ENCODE measurements around the gene CACNA1C. TPM values are rescaled to one million over a fixed set of nuclear protein-coding genes. Genes with fewer than 3 reads are reported as not detected.

Gene CACNA1C
- polyA plus RNA-seq, 1 of the 3 experiments (the other 2 are of a cell fraction): 1.5 TPM

DNA sequence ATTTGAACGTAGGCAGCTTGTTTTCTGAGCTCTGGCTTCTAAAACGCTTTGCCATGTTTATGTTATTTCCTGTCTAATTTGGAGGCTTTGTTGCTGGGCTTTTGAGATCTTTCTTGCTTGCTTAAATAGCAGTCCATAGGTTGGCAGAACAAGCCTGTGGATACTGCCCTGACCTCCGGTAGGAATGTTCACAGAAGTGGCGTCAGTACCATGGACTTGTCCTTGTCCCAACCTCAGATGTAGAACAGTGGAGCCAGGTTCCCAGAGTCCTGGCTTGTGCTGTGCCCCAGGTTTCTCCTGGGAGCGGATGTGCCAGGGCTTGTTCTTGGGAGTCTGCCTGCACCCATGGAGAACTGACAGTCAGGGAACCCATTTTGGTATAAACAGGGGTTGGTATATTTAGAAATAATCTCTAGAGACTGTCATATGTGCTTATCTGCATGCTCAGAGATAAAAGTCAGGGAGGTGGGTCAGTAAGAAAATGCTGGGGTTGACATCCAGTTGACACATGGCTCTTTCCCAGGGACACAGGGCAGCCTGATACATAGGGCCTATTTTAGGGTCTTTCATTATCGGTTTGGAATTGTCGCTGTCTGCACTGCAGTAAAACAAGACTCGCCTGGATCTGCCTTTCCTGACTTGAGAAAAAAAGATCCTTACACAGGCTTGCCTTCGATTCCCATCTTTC, 22.9 kb downstream of the CACNA1C start (continued):
- TF ChIP-seq TCF12 (IDR thresholded peaks at IDR 0.05): no peak
- TF ChIP-seq POLR2AphosphoS5 (IDR thresholded peaks at IDR 0.05; ENCODE audit: low read depth, low read length): no peak
- TF ChIP-seq CHD2 (IDR thresholded peaks at IDR 0.05; ENCODE audit: low read length, partially characterized antibody): no peak

DNA sequence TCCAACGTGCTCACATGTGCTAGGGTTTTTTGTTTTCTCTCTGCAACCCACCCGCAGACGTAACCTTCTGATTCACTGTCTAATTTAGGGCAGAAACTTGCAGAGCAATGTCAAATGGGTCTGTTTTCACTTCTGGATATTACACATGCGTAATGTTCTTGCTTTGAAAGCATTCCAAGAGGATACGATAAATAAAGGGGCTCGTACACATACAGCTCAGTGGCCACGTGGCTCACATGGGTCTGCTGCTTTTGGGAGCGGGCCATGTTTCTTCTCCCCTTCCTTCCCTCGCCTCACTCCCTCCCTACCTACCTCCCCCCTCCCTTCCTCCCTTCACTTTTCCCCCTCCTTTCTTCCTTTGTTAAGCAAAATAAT, 23.4 kb downstream of the CACNA1C start:
- no peak for DNase-seq
- H3K79me2 ChIP-seq (ENCODE audit: insufficient read depth): no peaks in the 10 kb centered on the region
- TF ChIP-seq RAD21 (IDR thresholded peaks at IDR 0.05; ENCODE audit: low read length): no peak
- 70% methylated on average over 9 of the region's 9 CpGs for WGBS (ENCODE audit: low lambda C conversion rate)
- no peak overlapping the region for H3K4me3 ChIP-seq (ENCODE audit: low read depth in 2 of 2, low read length in 1 of 2)
- H3K9ac ChIP-seq: no peak overlapping the region
- no peaks in the 10 kb centered on the region for H3K36me3 ChIP-seq (replicated peaks in 1 of 2; ENCODE audit: control insufficient read depth in 1 of 2, insufficient read depth in 2 of 2, low read length in 1 of 2)
- peaks cover 0 to 14% of the 10 kb centered on the region in 2 experiments; a peak in 1 of 4 replicates for H3K4me1 ChIP-seq (ENCODE audit: control insufficient read depth in 1 of 2, insufficient read depth in 2 of 2, low read depth in 1 of 2, low read length in 1 of 2)
- H3K9me3 ChIP-seq: peaks cover 7% of the 10 kb centered on the region; the same call in 1 of the 2 replicates
- H3K27me3 ChIP-seq (ENCODE audit: insufficient read depth): no peaks in the 10 kb centered on the region
- no peaks in the 10 kb centered on the region for H3F3A ChIP-seq (replicated peaks; ENCODE audit: insufficient read depth)
- no peaks in the 10 kb centered on the region for H3K9me2 ChIP-seq
- peak overlapping the region in 1 of 2 experiments; percentile 19; a peak in 2 of 4 replicates for H3K27ac ChIP-seq (ENCODE audit: low read depth in 2 of 2, low read length in 1 of 2)
- no peak overlapping the region for H2AFZ ChIP-seq (ENCODE audit: low read depth)
- CTCF ChIA-PET: no interaction called here
- H3K4me2 ChIP-seq: no peak overlapping the region
- no peaks in the 10 kb centered on the region for H4K20me1 ChIP-seq (ENCODE audit: insufficient read depth)
- POLR2A ChIA-PET: no interaction called here

DNA sequence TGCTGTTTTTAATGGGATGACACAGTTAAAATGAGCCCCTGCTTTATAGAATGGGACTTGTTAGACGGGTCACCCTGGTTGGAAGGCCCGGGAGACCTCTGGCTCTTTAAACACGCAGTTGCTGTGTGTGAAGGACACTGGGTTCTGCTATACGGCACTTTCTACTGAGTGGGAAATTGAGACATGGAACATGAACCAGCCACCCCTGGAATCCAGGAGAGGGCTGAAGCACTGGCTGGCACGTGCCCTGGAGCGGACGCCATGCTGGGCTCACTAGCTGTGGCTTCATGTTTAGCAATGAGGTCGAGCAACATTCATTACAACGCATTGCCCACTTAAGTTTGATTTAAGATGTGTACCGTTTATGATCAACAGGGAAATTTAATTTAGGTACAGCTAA, 23.9 kb downstream of the CACNA1C start:
- Histone ChIP-seq H2AFZ (ENCODE audit: low read depth) (no peak overlapping the region), H3F3A (replicated peaks; ENCODE audit: insufficient read depth) (no peaks in the 10 kb centered on the region), H3K79me2 (ENCODE audit: insufficient read depth) (no peaks in the 10 kb centered on the region), H3K9ac (no peak overlapping the region), H3K4me1 (ENCODE audit: control insufficient read depth in 1 of 2, insufficient read depth in 2 of 2, low read depth in 1 of 2, low read length in 1 of 2) (peaks cover 0 to 14% of the 10 kb centered on the region in 2 experiments; a peak in 1 of 4 replicates), H3K4me2 (no peak overlapping the region), H3K9me3 (peaks cover 1% of the 10 kb centered on the region; the same call in 1 of the 2 replicates), H3K4me3 (ENCODE audit: low read depth in 2 of 2, low read length in 1 of 2) (no peak overlapping the region), H3K27ac (ENCODE audit: low read depth in 2 of 2, low read length in 1 of 2) (no peak overlapping the region; a peak in 1 of 4 replicates), H3K36me3 (replicated peaks in 1 of 2; ENCODE audit: control insufficient read depth in 1 of 2, insufficient read depth in 2 of 2, low read length in 1 of 2) (no peaks in the 10 kb centered on the region), H3K27me3 (ENCODE audit: insufficient read depth) (no peaks in the 10 kb centered on the region), H3K9me2 (no peaks in the 10 kb centered on the region), H4K20me1 (ENCODE audit: insufficient read depth) (no peaks in the 10 kb centered on the region)
- WGBS (ENCODE audit: low lambda C conversion rate): 72% methylated on average over 10 of the region's 10 CpGs
- no peak for TF ChIP-seq FOXM1 (IDR thresholded peaks at IDR 0.05; ENCODE audit: low read depth)
- no peak for TF ChIP-seq FOXJ3 (CRISPR knock-in tag; IDR thresholded peaks at IDR 0.05)
- TF ChIP-seq, protein P1, sequence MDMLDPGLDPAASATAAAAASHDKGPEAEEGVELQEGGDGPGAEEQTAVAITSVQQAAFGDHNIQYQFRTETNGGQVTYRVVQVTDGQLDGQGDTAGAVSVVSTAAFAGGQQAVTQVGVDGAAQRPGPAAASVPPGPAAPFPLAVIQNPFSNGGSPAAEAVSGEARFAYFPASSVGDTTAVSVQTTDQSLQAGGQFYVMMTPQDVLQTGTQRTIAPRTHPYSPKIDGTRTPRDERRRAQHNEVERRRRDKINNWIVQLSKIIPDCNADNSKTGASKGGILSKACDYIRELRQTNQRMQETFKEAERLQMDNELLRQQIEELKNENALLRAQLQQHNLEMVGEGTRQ (IDR thresholded peaks at IDR 0.05; ENCODE audit: borderline replicate concordance, low read depth, low read length): no peak
- TF ChIP-seq, protein P2, sequence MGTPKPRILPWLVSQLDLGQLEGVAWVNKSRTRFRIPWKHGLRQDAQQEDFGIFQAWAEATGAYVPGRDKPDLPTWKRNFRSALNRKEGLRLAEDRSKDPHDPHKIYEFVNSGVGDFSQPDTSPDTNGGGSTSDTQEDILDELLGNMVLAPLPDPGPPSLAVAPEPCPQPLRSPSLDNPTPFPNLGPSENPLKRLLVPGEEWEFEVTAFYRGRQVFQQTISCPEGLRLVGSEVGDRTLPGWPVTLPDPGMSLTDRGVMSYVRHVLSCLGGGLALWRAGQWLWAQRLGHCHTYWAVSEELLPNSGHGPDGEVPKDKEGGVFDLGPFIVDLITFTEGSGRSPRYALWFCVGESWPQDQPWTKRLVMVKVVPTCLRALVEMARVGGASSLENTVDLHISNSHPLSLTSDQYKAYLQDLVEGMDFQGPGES (IDR thresholded peaks at IDR 0.05; ENCODE audit: low read depth, low read length): no peak
- no peak for TF ChIP-seq RFX5 (IDR thresholded peaks at IDR 0.05; ENCODE audit: low read length)
- TF ChIP-seq SMC3 (IDR thresholded peaks at IDR 0.05; ENCODE audit: low read depth, low read length): no peak
- no peak for TF ChIP-seq RCOR1 (IDR thresholded peaks at IDR 0.05; ENCODE audit: low read length)
- no peak for TF ChIP-seq SIN3A (IDR thresholded peaks at IDR 0.05; ENCODE audit: borderline replicate concordance, low read depth, low read length)
- no peak for TF ChIP-seq MXI1 (IDR thresholded peaks at IDR 0.05; ENCODE audit: low read depth, low read length)
- no peak for TF ChIP-seq TEAD4 (IDR thresholded peaks at IDR 0.05; ENCODE audit: borderline replicate concordance, insufficient read depth)
- TF ChIP-seq, protein P3, sequence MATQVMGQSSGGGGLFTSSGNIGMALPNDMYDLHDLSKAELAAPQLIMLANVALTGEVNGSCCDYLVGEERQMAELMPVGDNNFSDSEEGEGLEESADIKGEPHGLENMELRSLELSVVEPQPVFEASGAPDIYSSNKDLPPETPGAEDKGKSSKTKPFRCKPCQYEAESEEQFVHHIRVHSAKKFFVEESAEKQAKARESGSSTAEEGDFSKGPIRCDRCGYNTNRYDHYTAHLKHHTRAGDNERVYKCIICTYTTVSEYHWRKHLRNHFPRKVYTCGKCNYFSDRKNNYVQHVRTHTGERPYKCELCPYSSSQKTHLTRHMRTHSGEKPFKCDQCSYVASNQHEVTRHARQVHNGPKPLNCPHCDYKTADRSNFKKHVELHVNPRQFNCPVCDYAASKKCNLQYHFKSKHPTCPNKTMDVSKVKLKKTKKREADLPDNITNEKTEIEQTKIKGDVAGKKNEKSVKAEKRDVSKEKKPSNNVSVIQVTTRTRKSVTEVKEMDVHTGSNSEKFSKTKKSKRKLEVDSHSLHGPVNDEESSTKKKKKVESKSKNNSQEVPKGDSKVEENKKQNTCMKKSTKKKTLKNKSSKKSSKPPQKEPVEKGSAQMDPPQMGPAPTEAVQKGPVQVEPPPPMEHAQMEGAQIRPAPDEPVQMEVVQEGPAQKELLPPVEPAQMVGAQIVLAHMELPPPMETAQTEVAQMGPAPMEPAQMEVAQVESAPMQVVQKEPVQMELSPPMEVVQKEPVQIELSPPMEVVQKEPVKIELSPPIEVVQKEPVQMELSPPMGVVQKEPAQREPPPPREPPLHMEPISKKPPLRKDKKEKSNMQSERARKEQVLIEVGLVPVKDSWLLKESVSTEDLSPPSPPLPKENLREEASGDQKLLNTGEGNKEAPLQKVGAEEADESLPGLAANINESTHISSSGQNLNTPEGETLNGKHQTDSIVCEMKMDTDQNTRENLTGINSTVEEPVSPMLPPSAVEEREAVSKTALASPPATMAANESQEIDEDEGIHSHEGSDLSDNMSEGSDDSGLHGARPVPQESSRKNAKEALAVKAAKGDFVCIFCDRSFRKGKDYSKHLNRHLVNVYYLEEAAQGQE (IDR thresholded peaks at IDR 0.05; ENCODE audit: low read depth, low read length): no peak
- no peak for TF ChIP-seq POLR2AphosphoS5 (IDR thresholded peaks at IDR 0.05; ENCODE audit: low read depth, low read length)
- TF ChIP-seq, protein P4, sequence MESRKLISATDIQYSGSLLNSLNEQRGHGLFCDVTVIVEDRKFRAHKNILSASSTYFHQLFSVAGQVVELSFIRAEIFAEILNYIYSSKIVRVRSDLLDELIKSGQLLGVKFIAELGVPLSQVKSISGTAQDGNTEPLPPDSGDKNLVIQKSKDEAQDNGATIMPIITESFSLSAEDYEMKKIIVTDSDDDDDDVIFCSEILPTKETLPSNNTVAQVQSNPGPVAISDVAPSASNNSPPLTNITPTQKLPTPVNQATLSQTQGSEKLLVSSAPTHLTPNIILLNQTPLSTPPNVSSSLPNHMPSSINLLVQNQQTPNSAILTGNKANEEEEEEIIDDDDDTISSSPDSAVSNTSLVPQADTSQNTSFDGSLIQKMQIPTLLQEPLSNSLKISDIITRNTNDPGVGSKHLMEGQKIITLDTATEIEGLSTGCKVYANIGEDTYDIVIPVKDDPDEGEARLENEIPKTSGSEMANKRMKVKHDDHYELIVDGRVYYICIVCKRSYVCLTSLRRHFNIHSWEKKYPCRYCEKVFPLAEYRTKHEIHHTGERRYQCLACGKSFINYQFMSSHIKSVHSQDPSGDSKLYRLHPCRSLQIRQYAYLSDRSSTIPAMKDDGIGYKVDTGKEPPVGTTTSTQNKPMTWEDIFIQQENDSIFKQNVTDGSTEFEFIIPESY (IDR thresholded peaks at IDR 0.05; ENCODE audit: borderline replicate concordance, low read depth): no peak
- TF ChIP-seq EZH2phosphoT487 (IDR thresholded peaks at IDR 0.05; ENCODE audit: borderline replicate concordance, low read depth): no peak
- no peak for TF ChIP-seq JUND (IDR thresholded peaks at IDR 0.05)
- ChIA-PET CTCF (no interaction called here), POLR2A (no interaction called here)
- DNase-seq: no peak
